GM18909 (cell line): ENCODE data around the gene NR4A2.

ENCODE experiments used
- ATAC-seq: cut with Tn5 transposase; IDR thresholded peaks from one replicate; pipeline ENCODE4 v1.9.1; 2021; ENCODE audit warnings: mild to moderate bottlenecking; ENCODE audit not compliant: unreplicated experiment, poor library complexity

NR4A2 gene

GRCh38 chr2:156340804-156341451 lies 8.4 kb upstream of the NR4A2 start:
- ATAC-seq: peak; percentile 11

- no peak for ATAC-seq
These were observed 7.9 kb upstream of the NR4A2 start for GRCh38 chr2:156340377-156340776.

GRCh38 chr2:156339865-156340264 lies 7.3 kb upstream of the NR4A2 start:
- ATAC-seq: no peak

- no peak for ATAC-seq
These were observed 6.8 kb upstream of the NR4A2 start for GRCh38 chr2:156339110-156339847.

GRCh38 chr2:156338578-156338977 lies 6.1 kb upstream of the NR4A2 start:
- no peak for ATAC-seq

GRCh38 chr2:156334496-156335478 lies 2.3 kb upstream of the NR4A2 start:
- peak; percentile 24 for ATAC-seq

GRCh38 chr2:156333951-156334495 lies 1.5 kb upstream of the NR4A2 start:
- ATAC-seq: peak; percentile 57

GRCh38 chr2:156333274-156333950 lies 891 bp upstream of the NR4A2 start:
- ATAC-seq: peak; percentile 22

GRCh38 chr2:156332284-156332533 lies 312 bp downstream of the NR4A2 start:
- ATAC-seq: peak; percentile 8

GRCh38 chr2:156331572-156332283 lies 793 bp downstream of the NR4A2 start:
- no peak for ATAC-seq

- no peak for ATAC-seq
These were observed 2.4 kb downstream of the NR4A2 start for GRCh38 chr2:156329927-156330726.

- ATAC-seq: no peak
These were observed 3.2 kb downstream of the NR4A2 start for GRCh38 chr2:156329031-156329926.

- no peak for ATAC-seq
These were observed 4.5 kb downstream of the NR4A2 start for GRCh38 chr2:156327835-156328695.

- no peak for ATAC-seq
These were observed 5.9 kb downstream of the NR4A2 start for GRCh38 chr2:156326526-156327095.

GRCh38 chr2:156325688-156326525 lies 6.6 kb downstream of the NR4A2 start:
- no peak for ATAC-seq

GRCh38 chr2:156323754-156324153 lies 8.8 kb downstream of the NR4A2 start:
- no peak for ATAC-seq
